GM12874 (cell line): Measurements from ENCODE around the gene NFKB1.

Experiments
- CTCF ChIP-seq: IDR thresholded peaks from 2 replicates; pipeline ENCODE4 v1.5.1; 2011; ENCODE audit warnings: low read depth, mild to moderate bottlenecking, control low read depth, low read length, moderate library complexity; ENCODE audit not compliant: insufficient read depth

NFKB1 gene

GRCh38 chr4:102546635-102547034 is 45.5 kb downstream of the NFKB1 start:
- TF ChIP-seq CTCF, result no peak

GRCh38 chr4:102547973-102548372 is 46.8 kb downstream of the NFKB1 start:
- no peak for TF ChIP-seq CTCF

- TF ChIP-seq CTCF, result no peak
Observed at GRCh38 chr4:102551958-102552565, 50.9 kb downstream of the NFKB1 start.

- TF ChIP-seq CTCF, result no peak
Observed at GRCh38 chr4:102552781-102553180, 51.6 kb downstream of the NFKB1 start.

- no peak for TF ChIP-seq CTCF
Observed at GRCh38 chr4:102553982-102554381, 52.8 kb downstream of the NFKB1 start.

- no peak for TF ChIP-seq CTCF
Observed at GRCh38 chr4:102554482-102554881, 53.3 kb downstream of the NFKB1 start.

GRCh38 chr4:102554992-102555391 is 53.8 kb downstream of the NFKB1 start:
- TF ChIP-seq CTCF, result no peak
